ENCODE results near the gene BRSK2.
A peak's percentile ranks its signal among the peaks of the same experiment; 100 is the strongest.

Gene BRSK2

GRCh38 chr11:1353383-1354124 is 36.2 kb upstream of the BRSK2 start (continued):
- TF ChIP-seq ELK4 (IDR thresholded peaks at IDR 0.05; ENCODE audit: borderline replicate concordance, low read depth, low read length) (no peak), ZNF843 (tag by site-specific recombination; IDR thresholded peaks at IDR 0.05) (no peak)

- CTCF ChIA-PET, result no interaction called here
- H3K4me3 ChIP-seq (ENCODE audit: low read depth, low read length), result no peak overlapping the region
- no peak overlapping the region for H3K27ac ChIP-seq (ENCODE audit: extremely low read depth, low read depth, low read length)
Observed at GRCh38 chr11:1354125-1354938, 35.4 kb upstream of the BRSK2 start.

GRCh38 chr11:1356007-1356435 is 33.7 kb upstream of the BRSK2 start:
- Histone ChIP-seq H3K4me1 (ENCODE audit: control insufficient read depth, insufficient read depth, low read length) (no peaks in the 10 kb centered on the region), H3K9me3 (ENCODE audit: control insufficient read depth, insufficient read depth, low read depth, low read length) (no peaks in the 10 kb centered on the region), H3K4me3 (ENCODE audit: low read depth, low read length) (no peak overlapping the region), H3K36me3 (ENCODE audit: control insufficient read depth in 2 of 2, insufficient read depth in 1 of 2, low read length in 2 of 2) (no peaks in the 10 kb centered on the region), H3K27ac (ENCODE audit: extremely low read depth, low read depth, low read length) (no peak overlapping the region)
- TF ChIP-seq ZNF596 (tag by site-specific recombination; IDR thresholded peaks at IDR 0.05), result peak; percentile 95
- peak; percentile 95 for TF ChIP-seq ZFHX2 (tag by site-specific recombination; conservative IDR thresholded peaks at IDR 0.05)
- TF ChIP-seq ZNF18 (tag by site-specific recombination; IDR thresholded peaks at IDR 0.05), result no peak
- no peak for TF ChIP-seq ZBTB48 (tag by site-specific recombination; IDR thresholded peaks at IDR 0.05)
- peak; percentile 93 for TF ChIP-seq EGR2 (tag by site-specific recombination; IDR thresholded peaks at IDR 0.05; ENCODE audit: low read depth)
- POLR2A ChIA-PET, result no interaction called here
- CTCF ChIA-PET, result no interaction called here

More at GRCh38 chr11:1354125-1354938, 35.4 kb upstream of the BRSK2 start:
- Histone ChIP-seq H3K4me1 (ENCODE audit: control insufficient read depth, insufficient read depth, low read length) (no peaks in the 10 kb centered on the region), H3K36me3 (ENCODE audit: control insufficient read depth in 2 of 2, insufficient read depth in 1 of 2, low read length in 2 of 2) (no peaks in the 10 kb centered on the region), H3K9me3 (ENCODE audit: control insufficient read depth, insufficient read depth, low read depth, low read length) (no peaks in the 10 kb centered on the region)
- TF ChIP-seq ZNF239 (tag by site-specific recombination; IDR thresholded peaks at IDR 0.05), result no peak
- TF ChIP-seq ZNF645 (tag by site-specific recombination; IDR thresholded peaks at IDR 0.05), result no peak
- no peak for TF ChIP-seq ZNF48 (tag by site-specific recombination; IDR thresholded peaks at IDR 0.05)
- TF ChIP-seq ZIC2 (tag by site-specific recombination; IDR thresholded peaks at IDR 0.05), result no peak
- TF ChIP-seq ZBTB49 (tag by site-specific recombination; IDR thresholded peaks at IDR 0.05; ENCODE audit: low read depth), result no peak
- no peak for TF ChIP-seq ZNF175 (tag by site-specific recombination; IDR thresholded peaks at IDR 0.05)
- TF ChIP-seq ZNF184 (tag by site-specific recombination; IDR thresholded peaks at IDR 0.05), result no peak
- no peak for TF ChIP-seq ZNF626 (tag by site-specific recombination; IDR thresholded peaks at IDR 0.05)
- TF ChIP-seq ZNF202 (tag by site-specific recombination; IDR thresholded peaks at IDR 0.05; ENCODE audit: borderline replicate concordance), result no peak
- POLR2A ChIA-PET, result no interaction called here

Measured in HEK293 (cell line).